H1 (cell line): ENCODE results near the gene FBXO41. TPM values are rescaled to one million over a fixed set of nuclear protein-coding genes. Genes with fewer than 3 reads are reported as not detected.

ENCODE experiments used
- CTCF ChIA-PET: fragments of 300-600 bp; sonication (Branson Sonifier 250); formaldehyde crosslinking; loops from one replicate; lab custom pipeline; 2021; ENCODE audit not compliant: partially characterized antibody; lab: Charles Lee
- POLR2A ChIA-PET: fragments of 300-600 bp; sonication (Branson Sonifier 250); formaldehyde crosslinking; loops from one replicate; lab custom pipeline; 2021; ENCODE audit warnings: inconsistent platforms; ENCODE audit not compliant: partially characterized antibody; lab: Charles Lee
- DNase-seq, 2 experiments: peaks; one replicate each; pipeline versions ENCODE4 v3.0.0 to v3.0.0-alpha.2; 2010 to 2022; ENCODE audit warnings: low spot score in 2 of 2, low read depth in 1 of 2, mixed read lengths in 1 of 2
- FAIRE-seq: peaks from 2 replicates; lab custom pipeline; 2011; peaks lifted over from hg19 to GRCh38; lab: Jason Lieb, UNC
- H2AFZ ChIP-seq: 2 replicates; pipeline ENCODE4 v1.8.1; 2012; ENCODE audit warnings: low read length, inconsistent platforms
- H2AK5ac ChIP-seq: 2 replicates; pipeline ENCODE4 v1.6.1; 2013; ENCODE audit warnings: low read depth, low read length
- H2BK120ac ChIP-seq: replicated peaks from 2 replicates; pipeline ENCODE3; 2013; ENCODE audit warnings: low read depth, low read length, inconsistent platforms
- H2BK12ac ChIP-seq: 2 replicates; pipeline ENCODE4 v1.6.1; 2013; ENCODE audit warnings: low read depth, low read length
- H2BK15ac ChIP-seq: 2 replicates; pipeline ENCODE4 v1.6.1; 2013; ENCODE audit warnings: low read length
- H2BK20ac ChIP-seq: 2 replicates; pipeline ENCODE4 v1.6.1; 2013; ENCODE audit warnings: low read length
- H2BK5ac ChIP-seq: 2 replicates; pipeline ENCODE4 v1.6.1; 2013; ENCODE audit warnings: low read depth, low read length
- H3K14ac ChIP-seq: 2 replicates; pipeline ENCODE4 v1.6.1; 2013; ENCODE audit warnings: inconsistent platforms; ENCODE audit not compliant: insufficient read length
- H3K18ac ChIP-seq: 2 replicates; pipeline ENCODE4 v1.6.1; 2013; ENCODE audit warnings: low read length; ENCODE audit errors: extremely low read depth
- H3K23ac ChIP-seq: 2 replicates; pipeline ENCODE4 v1.6.1; 2013; ENCODE audit warnings: inconsistent platforms; ENCODE audit not compliant: insufficient read length
- H3K23me2 ChIP-seq: 2 replicates; pipeline ENCODE4 v1.6.1; 2013; ENCODE audit warnings: low read depth, low read length
- H3K27ac ChIP-seq: 2 replicates; pipeline ENCODE4 v1.6.1; 2011; ENCODE audit warnings: low read depth, low read length, inconsistent platforms
- H3K27me3 ChIP-seq, 4 experiments: replicated peaks in 1 of 4; 1 replicate in 1 of 4; 2 replicates in 3 of 4; pipeline versions ENCODE4 v1.6.1 to v1.8.1; 2011 to 2013; ENCODE audit warnings: low read length in 3 of 4, mild to moderate bottlenecking in 3 of 4, inconsistent platforms in 2 of 4, mixed read lengths in 2 of 4, moderate library complexity in 1 of 4; ENCODE audit not compliant: control insufficient read depth in 3 of 4, insufficient read depth in 3 of 4; ENCODE audit errors: extremely low read depth in 1 of 4
- H3K36me3 ChIP-seq, 4 experiments: 2 replicates each; pipeline versions ENCODE4 v1.6.1 to v1.8.1; 2011 to 2013; ENCODE audit warnings: mild to moderate bottlenecking in 4 of 4, low read length in 3 of 4, moderate library complexity in 2 of 4, control low read depth in 1 of 4, inconsistent platforms in 1 of 4; ENCODE audit not compliant: insufficient read depth in 4 of 4, control insufficient read depth in 2 of 4
- H3K4ac ChIP-seq: replicated peaks from 2 replicates; pipeline ENCODE3; 2013; ENCODE audit warnings: low read length, low read depth, mixed read lengths, inconsistent platforms; ENCODE audit not compliant: insufficient read length
- H3K4me1 ChIP-seq, 4 experiments: replicated peaks in 1 of 4; 1 replicate in 1 of 4; 2 replicates in 3 of 4; pipeline versions ENCODE4 v1.6.1 to v1.8.1; 2011 to 2013; ENCODE audit warnings: low read length in 3 of 4, inconsistent platforms in 2 of 4, mixed read lengths in 1 of 4; ENCODE audit not compliant: insufficient read depth in 4 of 4, control insufficient read depth in 3 of 4
- H3K4me2 ChIP-seq, 2 experiments: 2 replicates each; pipeline versions ENCODE4 v1.6.1 to v1.8.1; 2011 to 2013; ENCODE audit warnings: low read depth in 2 of 2, low read length in 2 of 2, control low read depth in 1 of 2, inconsistent platforms in 1 of 2, mild to moderate bottlenecking in 1 of 2; ENCODE audit not compliant: insufficient read depth in 1 of 2
- H3K4me3 ChIP-seq, 4 experiments: fragments of 200-600, 300-600 bp in 1 of 4; sonication (generic), shearing (Covaris generic), sonication (Bioruptor Twin) in 1 of 4; 2 replicates each; pipeline versions ENCODE4 v1.5.1 to v1.8.1; 2011 to 2016; ENCODE audit warnings: low read length in 4 of 4, low read depth in 3 of 4, control low read depth in 2 of 4, inconsistent platforms in 2 of 4, mild to moderate bottlenecking in 2 of 4, mixed read lengths in 1 of 4, moderate library complexity in 1 of 4; ENCODE audit not compliant: insufficient read depth in 2 of 4; ENCODE audit errors: extremely low read depth in 1 of 4
- H3K56ac ChIP-seq: replicated peaks from 2 replicates; pipeline ENCODE3; 2013; ENCODE audit warnings: low read depth, mild to moderate bottlenecking, mixed read lengths, low read length, inconsistent platforms; ENCODE audit not compliant: insufficient read length
- H3K79me1 ChIP-seq: 2 replicates; pipeline ENCODE4 v1.6.1; 2013; ENCODE audit warnings: low read depth, low read length, control low read depth
- H3K79me2 ChIP-seq, 2 experiments: 2 replicates each; pipeline versions ENCODE4 v1.6.1 to v1.8.1; 2012 to 2013; ENCODE audit warnings: low read length in 2 of 2, mild to moderate bottlenecking in 2 of 2, inconsistent platforms in 1 of 2; ENCODE audit not compliant: insufficient read depth in 2 of 2, control insufficient read depth in 1 of 2
- H3K9ac ChIP-seq, 4 experiments: replicated peaks in 1 of 4; 1 replicate in 1 of 4; 2 replicates in 3 of 4; pipeline versions ENCODE4 v1.6.1 to v1.8.1; 2011 to 2013; ENCODE audit warnings: low read depth in 3 of 4, low read length in 3 of 4, control low read depth in 2 of 4, mild to moderate bottlenecking in 2 of 4, moderate library complexity in 2 of 4, inconsistent platforms in 1 of 4; ENCODE audit errors: extremely low read depth in 1 of 4
- H3K9me3 ChIP-seq, 2 experiments: 2 replicates each; pipeline versions ENCODE4 v1.6.1 to v1.8.1; 2012 to 2013; ENCODE audit warnings: mild to moderate bottlenecking in 2 of 2, moderate library complexity in 2 of 2, control low read depth in 1 of 2, inconsistent platforms in 1 of 2, low read depth in 1 of 2, low read length in 1 of 2, mixed read lengths in 1 of 2; ENCODE audit not compliant: insufficient read depth in 2 of 2
- H4K20me1 ChIP-seq, 2 experiments: replicated peaks in 1 of 2; 2 replicates each; pipeline versions ENCODE3 to v1.8.1; 2011 to 2013; ENCODE audit warnings: inconsistent platforms in 2 of 2, low read length in 2 of 2, mild to moderate bottlenecking in 1 of 2; ENCODE audit not compliant: insufficient read depth in 2 of 2, control insufficient read depth in 1 of 2
- H4K5ac ChIP-seq: 2 replicates; pipeline ENCODE4 v1.6.1; 2013; ENCODE audit warnings: low read length, low read depth, mixed read lengths, inconsistent platforms; ENCODE audit not compliant: insufficient read length
- H4K8ac ChIP-seq: 2 replicates; pipeline ENCODE4 v1.8.0; 2013; ENCODE audit warnings: mild to moderate bottlenecking, moderate library complexity, low read length, inconsistent platforms; ENCODE audit not compliant: insufficient read depth; ENCODE audit errors: extremely low read depth
- H4K91ac ChIP-seq: replicated peaks from 2 replicates; pipeline ENCODE3; 2013; ENCODE audit warnings: low read length, mixed read lengths, inconsistent platforms; ENCODE audit not compliant: insufficient read length
- RXRA ChIP-seq: IDR thresholded peaks from 2 replicates; pipeline ENCODE4 v1.6.1; 2011; ENCODE audit warnings: low read depth, mild to moderate bottlenecking, low read length, moderate library complexity; ENCODE audit not compliant: insufficient read depth
- SP1 ChIP-seq: IDR thresholded peaks from 2 replicates; pipeline ENCODE4 v1.6.1; 2011; ENCODE audit warnings: low read depth, low read length
- WGBS, 2 experiments: shearing (Covaris generic) in 1 of 2; methylation state at CpG; one replicate each; pipeline versions ENCODE4 v1.1.6 to v1.1.7; 2013 to 2015; ENCODE audit warnings: low lambda C conversion rate in 2 of 2, mixed read lengths in 2 of 2, inconsistent platforms in 1 of 2, low coverage in 1 of 2, missing lambda C conversion rate in 1 of 2; ENCODE audit not compliant: insufficient replicate concordance in 2 of 2, insufficient coverage in 1 of 2, insufficient read length in 1 of 2; ENCODE audit errors: extremely low coverage in 1 of 2, missing lambda C conversion rate in 1 of 2; 5-methylcytosine and 5-hydroxymethylcytosine counted together
- polyA plus RNA-seq, 7 experiments: library from polyadenylated mRNA; depleted of rRNA in 3 of 7; stranded (reverse) in 5 of 7; unstranded in 2 of 7; fragments of >200 nt in 5 of 7; fragments of 200-250 nt in 2 of 7; gene quantifications; 1 replicate in 5 of 7; 2 replicates in 1 of 7; 4 replicates in 1 of 7; pipeline versions ENCODE4 v1.2.1 to v1.2.3, GENCODE V29; 2011 to 2013; ENCODE audit warnings: missing spikeins in 2 of 7, mixed read lengths in 2 of 7
- total RNA-seq: library from RNA; stranded (reverse); fragmentation: NEBNext Ultra II Directional; extraction: Animal tissue kit (Norgen Biotek cat#: 25700); gene quantifications from 2 replicates; pipeline ENCODE4 v1.2.1, GENCODE V29; 2021

Gene FBXO41
- total and polyA plus RNA-seq, 2 of the 8 experiments (the other 6 are each of a cell fraction or from before 2014, with no cell fraction given) = 11.2 to 14.3 TPM

DNA sequence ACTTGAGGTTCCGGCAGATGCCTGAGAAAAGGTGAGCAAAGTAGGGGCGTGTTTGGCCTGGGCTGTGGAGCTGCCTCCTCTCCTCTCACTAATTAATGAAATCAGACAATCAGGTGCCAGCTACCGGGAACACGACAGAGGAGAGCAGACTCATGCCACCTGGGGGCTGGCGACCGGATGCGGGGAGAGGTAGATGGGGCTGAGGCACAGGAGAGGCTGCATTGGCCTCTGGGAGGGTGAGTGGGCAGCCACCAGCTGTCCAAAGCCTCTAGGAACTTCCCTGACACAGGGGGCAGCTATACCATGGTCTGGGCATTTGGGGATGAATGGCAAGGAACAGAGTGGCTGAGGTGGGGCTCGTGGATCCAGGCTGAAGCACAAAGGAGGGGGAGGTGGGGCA lies 25.0 kb downstream of the FBXO41 start:
- Histone ChIP-seq H2BK12ac (no peak overlapping the region), H4K5ac (no peak overlapping the region), H2BK15ac (no peak overlapping the region), H2AFZ (no peak overlapping the region), H3K27ac (no peak overlapping the region), H3K9me3 (no peaks in the 10 kb centered on the region), H4K20me1 (peaks cover 15 to 22% of the 10 kb centered on the region in 2 experiments), H3K18ac (no peak overlapping the region), H2BK5ac (no peak overlapping the region), H2BK20ac (no peak overlapping the region), H3K9ac (no peak overlapping the region), H3K4me1 (peaks cover 0 to 12% (median 4%) of the 10 kb centered on the region in 4 experiments; a peak in 3 of 7 replicates), H3K36me3 (peaks cover 3 to 24% (median 8%) of the 10 kb centered on the region in 4 experiments; a peak in 5 of 8 replicates), H3K27me3 (no peaks in the 10 kb centered on the region), H3K56ac (no peak overlapping the region), H3K79me1 (no peaks in the 10 kb centered on the region), H3K23ac (no peak overlapping the region), H4K91ac (no peak overlapping the region), H3K4me3 (no peak overlapping the region), H4K8ac (no peak overlapping the region), H3K4me2 (no peak overlapping the region), H3K79me2 (no peaks in the 10 kb centered on the region), H2BK120ac (no peak overlapping the region), H3K23me2 (no peaks in the 10 kb centered on the region; the same call in 1 of the 2 replicates), H3K4ac (no peak overlapping the region), H2AK5ac (no peak overlapping the region), H3K14ac (no peak overlapping the region)
- CTCF ChIA-PET = interaction anchor here (0.6 to 7.0 kb wide), 13 partner anchors 9 to 1320 kb away, joined by 3 to 51 read pairs (median 4); partner anchors contain the start of genes CCT7, EGR4, PRADC1 and SMYD5
- FAIRE-seq = no peak
- POLR2A ChIA-PET = interaction anchor here (0.9 to 5.1 kb wide), 5 partner anchors 8 to 25 kb away, joined by 3 to 53 read pairs (median 3); partner anchors contain the start of genes CCT7, FBXO41 and PRADC1
- no peak for DNase-seq
- TF ChIP-seq SP1 = no peak
- TF ChIP-seq RXRA = no peak
- 92% methylated on average over 8 of the region's 8 CpGs; no CpG with 5 or more reads in 1 of the 2 experiments for WGBS, 2 experiments
